HG02840 (cell line): ENCODE data around the gene ZC3H18.
A peak's percentile ranks its signal among the peaks of the same experiment; 100 is the strongest.

ENCODE experiments used
- ATAC-seq: cut with Tn5 transposase; IDR thresholded peaks from one replicate; pipeline ENCODE4 v1.9.1; 2021; ENCODE audit warnings: mild to moderate bottlenecking, moderate library complexity, moderate number of reproducible peaks; ENCODE audit not compliant: unreplicated experiment, low FRiP score

ZC3H18 gene

DNA sequence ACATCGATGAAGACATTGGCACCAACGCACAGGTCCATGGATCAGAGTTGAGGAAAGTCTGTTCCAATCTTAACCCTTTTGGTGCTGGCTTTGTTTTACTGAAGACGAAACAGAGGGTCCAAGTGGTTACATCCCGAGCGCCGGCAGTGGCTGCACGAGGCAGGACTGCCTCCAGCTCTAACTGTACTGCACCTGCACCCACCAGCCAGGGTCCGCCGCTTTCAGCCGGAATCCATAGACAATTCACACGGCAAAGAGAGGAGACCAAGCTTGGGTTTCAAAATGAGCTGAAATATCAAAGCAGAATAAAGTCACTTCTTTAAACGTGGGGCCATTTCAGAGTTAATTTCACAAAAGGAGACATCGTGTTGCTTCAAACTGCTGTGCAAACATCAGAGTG lies 21.2 kb upstream of the ZC3H18 start:
- no peak for ATAC-seq

GRCh38 chr16:88549671-88550245 lies 20.4 kb upstream of the ZC3H18 start:
- ATAC-seq: no peak

DNA sequence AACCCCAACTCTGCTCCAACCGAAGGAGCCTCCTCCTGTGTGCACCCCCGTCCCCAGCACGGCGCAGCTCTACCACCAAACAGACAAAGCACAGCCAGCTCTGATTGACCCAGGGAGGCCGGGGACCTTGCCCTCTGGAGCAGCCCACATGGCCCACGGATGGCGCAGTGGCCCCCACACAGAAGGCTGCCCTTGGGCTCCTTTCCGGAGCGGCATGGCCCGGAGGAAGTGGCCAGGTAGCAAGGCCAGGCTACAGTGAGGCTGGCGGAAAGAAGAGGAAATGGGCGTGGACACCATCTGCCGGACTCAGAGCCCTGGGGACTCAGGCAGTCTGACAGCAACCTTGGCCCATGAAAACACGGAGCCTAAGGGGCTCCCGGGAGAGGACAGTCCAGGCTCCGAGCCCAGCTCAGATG lies 19.9 kb upstream of the ZC3H18 start:
- ATAC-seq: no peak

GRCh38 chr16:88552166-88552565 lies 18.0 kb upstream of the ZC3H18 start:
- no peak for ATAC-seq

- ATAC-seq: no peak
Observed at GRCh38 chr16:88552815-88553214, 17.4 kb upstream of the ZC3H18 start.

DNA sequence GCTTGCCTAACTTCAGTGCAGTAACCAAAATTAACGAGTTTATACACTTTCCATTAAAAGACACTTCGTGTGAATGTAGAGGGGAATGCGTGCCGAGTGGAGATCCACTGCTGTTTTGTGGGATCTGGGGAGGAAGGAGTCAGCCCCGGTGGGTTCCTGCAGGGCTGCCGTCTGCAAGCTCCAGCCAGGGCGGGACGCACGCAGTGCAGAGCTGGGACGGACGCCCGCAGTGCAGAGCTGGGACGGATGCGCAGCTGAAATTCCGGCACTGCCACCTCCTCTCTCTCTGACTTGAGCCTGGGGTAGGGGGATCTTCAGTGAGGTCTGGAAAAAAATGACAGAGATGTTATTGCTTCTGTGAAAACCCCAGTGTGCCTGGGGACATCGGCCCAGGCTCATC lies 16.5 kb upstream of the ZC3H18 start:
- ATAC-seq: no peak

- no peak for ATAC-seq
Observed at GRCh38 chr16:88554711-88555264, 15.4 kb upstream of the ZC3H18 start.

- no peak for ATAC-seq
Observed at GRCh38 chr16:88556294-88556988, 13.8 kb upstream of the ZC3H18 start.

- ATAC-seq: no peak
Observed at GRCh38 chr16:88558457-88559442, 11.5 kb upstream of the ZC3H18 start.

GRCh38 chr16:88560714-88561484 lies 9.3 kb upstream of the ZC3H18 start:
- ATAC-seq: no peak

GRCh38 chr16:88561485-88562359 lies 8.5 kb upstream of the ZC3H18 start:
- ATAC-seq: no peak

GRCh38 chr16:88566158-88566557 lies 4.0 kb upstream of the ZC3H18 start:
- no peak for ATAC-seq

DNA sequence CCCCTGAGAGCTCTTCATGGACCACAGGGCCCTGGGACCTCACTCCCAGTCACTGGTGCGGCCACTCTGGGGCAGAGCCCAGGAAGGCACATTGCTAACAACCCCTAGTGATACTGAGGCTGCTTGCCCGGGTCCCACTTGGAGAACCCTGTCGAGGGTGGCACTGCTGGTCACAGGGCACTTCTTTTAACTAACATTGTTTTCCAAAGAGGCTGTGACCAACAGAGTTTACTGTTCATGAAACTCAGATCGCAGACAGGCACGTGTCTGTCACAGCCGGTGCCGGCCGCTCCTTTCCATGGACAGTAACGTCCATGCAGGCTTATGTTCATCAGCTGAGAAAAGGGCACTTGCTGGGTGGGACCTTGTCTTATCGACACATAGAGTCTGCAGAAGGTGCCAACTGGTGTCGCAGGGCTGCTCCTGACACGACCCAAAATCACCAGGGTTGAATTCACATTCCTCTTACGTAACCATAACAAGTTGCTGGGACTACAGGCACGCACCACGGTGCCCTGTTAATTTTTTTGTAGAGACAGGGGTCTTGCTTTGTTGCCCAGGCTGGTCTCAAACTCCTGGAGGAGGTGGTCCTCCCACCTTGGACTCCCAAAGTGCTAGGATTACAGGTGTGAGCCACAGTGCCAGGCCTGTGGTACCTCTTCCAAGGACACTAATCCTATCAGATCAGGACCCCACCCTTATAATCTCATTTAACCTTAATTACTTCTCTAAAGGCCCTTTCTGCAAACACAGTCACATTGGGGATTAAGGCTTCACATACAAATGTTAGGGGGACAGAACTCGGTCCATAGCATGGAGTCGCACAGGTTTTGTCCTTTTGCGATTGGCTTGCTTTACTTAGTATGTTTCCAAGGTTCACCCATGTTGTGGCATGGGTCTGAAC lies 1.2 kb upstream of the ZC3H18 start:
- no peak for ATAC-seq

DNA sequence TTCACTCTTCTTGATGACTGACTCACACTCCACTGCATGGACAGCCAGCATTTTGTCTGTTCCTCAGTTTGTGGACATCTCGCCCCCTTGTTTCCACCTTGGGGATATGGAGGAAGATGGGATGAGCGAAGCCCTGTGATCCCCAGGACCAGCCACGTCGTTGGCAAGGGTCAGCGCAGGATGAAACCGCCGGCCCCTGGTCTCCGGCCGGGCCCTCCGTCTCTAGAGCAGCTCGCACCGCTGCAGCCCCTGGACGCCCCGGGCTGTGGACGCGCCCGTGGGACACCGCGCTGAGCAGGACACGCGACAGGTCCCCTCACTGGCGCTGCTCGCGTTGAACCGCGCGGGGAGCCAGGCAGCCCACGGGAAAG lies 604 bp upstream of the ZC3H18 start:
- peak; percentile 19 for ATAC-seq

- peak; percentile 4 for ATAC-seq
Observed at GRCh38 chr16:88570691-88571092, 489 bp downstream of the ZC3H18 start.

DNA sequence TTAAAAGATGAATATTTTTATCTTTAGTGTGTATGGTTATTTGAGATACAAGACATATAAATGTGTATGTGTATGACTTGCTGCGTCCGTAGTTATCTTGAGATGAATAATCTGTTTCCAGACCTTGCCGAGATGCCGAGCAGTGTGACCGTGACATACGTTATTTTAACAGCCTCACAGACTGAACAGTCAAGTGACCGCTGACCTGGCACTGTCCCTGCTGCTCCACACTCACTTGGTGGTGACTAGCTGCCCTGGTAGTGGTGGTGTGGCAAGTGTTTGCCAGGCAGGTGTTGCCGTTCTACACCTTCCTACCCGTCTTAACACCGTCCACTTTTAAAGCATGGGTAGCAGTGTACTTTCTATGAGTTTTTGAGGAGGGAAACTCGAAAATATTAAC lies 5.0 kb downstream of the ZC3H18 start:
- ATAC-seq: no peak

DNA sequence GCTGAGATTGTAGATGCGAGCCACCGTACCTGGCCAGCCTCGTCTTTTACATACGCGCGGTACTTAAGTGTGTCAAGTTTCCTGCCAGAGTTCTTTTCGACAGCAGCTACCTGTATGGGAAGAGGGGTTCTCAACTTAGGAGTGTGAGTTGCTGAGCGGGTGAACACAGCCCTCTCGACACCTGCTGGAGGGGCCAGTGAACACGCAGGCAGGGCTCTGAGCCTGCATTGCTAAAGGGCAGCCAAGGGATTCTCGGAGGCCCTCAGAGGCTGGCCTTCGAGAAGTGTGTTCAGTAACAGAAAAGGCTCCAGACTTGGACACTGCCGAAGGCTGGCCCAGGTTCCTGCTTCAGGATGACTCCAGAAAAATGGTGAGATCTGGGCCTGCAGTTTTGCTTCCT lies 6.1 kb downstream of the ZC3H18 start:
- no peak for ATAC-seq

DNA sequence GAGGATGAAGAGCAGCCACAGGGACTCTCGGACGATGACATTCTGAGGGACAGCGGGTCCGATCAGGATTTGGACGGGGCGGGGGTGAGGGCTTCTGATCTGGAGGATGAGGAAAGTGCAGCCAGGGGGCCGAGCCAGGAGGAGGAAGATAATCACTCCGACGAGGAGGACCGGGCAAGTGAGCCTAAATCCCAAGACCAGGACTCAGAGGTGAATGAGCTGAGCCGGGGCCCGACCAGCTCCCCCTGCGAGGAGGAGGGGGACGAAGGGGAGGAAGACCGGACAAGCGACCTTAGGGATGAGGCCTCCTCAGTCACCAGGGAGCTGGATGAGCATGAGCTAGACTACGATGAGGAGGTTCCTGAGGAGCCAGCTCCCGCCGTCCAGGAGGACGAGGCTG lies 7.0 kb downstream of the ZC3H18 start:
- ATAC-seq: no peak
